Measurements from ENCODE around the gene CCNE1. TPM values are rescaled to one million over a fixed set of nuclear protein-coding genes. Genes with fewer than 3 reads are reported as not detected.

CCNE1 gene
- polyA plus RNA-seq, 3 donors = 1.7 TPM; not detected in 2

- peaks cover 0 to 3% of the 10 kb centered on the region in 2 donors for H3K4me1 ChIP-seq (ENCODE audit: control insufficient read depth in 1 of 2, insufficient read depth in 2 of 2, low read length in 2 of 2)
- H3K9ac ChIP-seq (ENCODE audit: insufficient read depth, low read length, poor library complexity, severe bottlenecking) = no peak overlapping the region
- H3K36me3 ChIP-seq (replicated peaks in 1 of 2; ENCODE audit: control insufficient read depth in 1 of 2, insufficient read depth in 2 of 2, low read length in 2 of 2) = no peaks in the 10 kb centered on the region
- no peak for TF ChIP-seq CTCF (IDR thresholded peaks at IDR 0.05)
- no peak for DNase-seq
- no peak overlapping the region for H3K4me3 ChIP-seq (replicated peaks in 1 of 3; ENCODE audit: low read depth in 2 of 3, low read length in 3 of 3)
- H3K4me1 Mint-ChIP-seq = peaks cover 7% of the 10 kb centered on the region
- no peaks in the 10 kb centered on the region for H3K36me3 Mint-ChIP-seq
- no peak overlapping the region for H3K4me2 ChIP-seq (replicated peaks; ENCODE audit: extremely low read depth, low read length, poor library complexity, severe bottlenecking)
- no peaks in the 10 kb centered on the region for H4K20me1 ChIP-seq (ENCODE audit: insufficient read depth, low read length)
- peaks cover 0 to 2% of the 10 kb centered on the region in 2 donors for H3K27me3 ChIP-seq (ENCODE audit: control insufficient read depth in 2 of 2, insufficient read depth in 2 of 2, low read length in 2 of 2)
- intact Hi-C loops (cut with micrococcal nuclease) = no loop called here
- H3K27ac ChIP-seq (ENCODE audit: low read depth in 1 of 2, low read length in 2 of 2) = no peak overlapping the region
- H3K27me3 Mint-ChIP-seq (ENCODE audit: low read depth in 3 of 3) = peaks cover 5 to 19% (median 5%) of the 10 kb centered on the region in 3 donors
- peaks cover 0 to 4% (median 1%) of the 10 kb centered on the region in 7 donors for H3K9me3 Mint-ChIP-seq
- no CpG with 5 or more reads among the region's 7 CpGs for WGBS (ENCODE audit: insufficient coverage)
- no peak overlapping the region for H3K4me3 Mint-ChIP-seq
- H2AFZ ChIP-seq (ENCODE audit: insufficient read depth, low read depth, low read length, poor library complexity, severe bottlenecking) = no peak overlapping the region
- H3K79me2 ChIP-seq (ENCODE audit: insufficient read depth, low read length) = no peaks in the 10 kb centered on the region
- no peaks in the 10 kb centered on the region for H3K9me3 ChIP-seq (replicated peaks in 1 of 2; ENCODE audit: control insufficient read depth in 1 of 2, insufficient read depth in 1 of 2, low read length in 2 of 2)
- H3K27ac Mint-ChIP-seq = no peak overlapping the region
These were observed 49.8 kb downstream of the CCNE1 start for GRCh38 chr19:29861574-29861973.

- peaks cover 4 to 18% (median 14%) of the 10 kb centered on the region in 3 donors for H3K27me3 Mint-ChIP-seq (ENCODE audit: low read depth in 3 of 3)
- Histone ChIP-seq H3K27me3 (ENCODE audit: control insufficient read depth in 2 of 2, insufficient read depth in 2 of 2, low read length in 2 of 2) (peaks cover 0 to 2% of the 10 kb centered on the region in 2 donors), H3K79me2 (ENCODE audit: insufficient read depth, low read length) (no peaks in the 10 kb centered on the region), H3K4me2 (replicated peaks; ENCODE audit: extremely low read depth, low read length, poor library complexity, severe bottlenecking) (no peak overlapping the region), H3K4me3 (replicated peaks in 1 of 3; ENCODE audit: low read depth in 2 of 3, low read length in 3 of 3) (no peak overlapping the region), H4K20me1 (ENCODE audit: insufficient read depth, low read length) (no peaks in the 10 kb centered on the region), H3K9me3 (replicated peaks in 1 of 2; ENCODE audit: control insufficient read depth in 1 of 2, insufficient read depth in 1 of 2, low read length in 2 of 2) (peaks cover 0 to 9% of the 10 kb centered on the region in 2 donors), H3K27ac (ENCODE audit: low read depth in 1 of 2, low read length in 2 of 2) (no peak overlapping the region), H3K36me3 (replicated peaks in 1 of 2; ENCODE audit: control insufficient read depth in 1 of 2, insufficient read depth in 2 of 2, low read length in 2 of 2) (no peaks in the 10 kb centered on the region), H3K4me1 (ENCODE audit: control insufficient read depth in 1 of 2, insufficient read depth in 2 of 2, low read length in 2 of 2) (peaks cover 0 to 3% of the 10 kb centered on the region in 2 donors), H2AFZ (ENCODE audit: insufficient read depth, low read depth, low read length, poor library complexity, severe bottlenecking) (no peak overlapping the region), H3K9ac (ENCODE audit: insufficient read depth, low read length, poor library complexity, severe bottlenecking) (no peak overlapping the region)
- H3K36me3 Mint-ChIP-seq = no peaks in the 10 kb centered on the region
- peaks cover 13% of the 10 kb centered on the region for H3K4me1 Mint-ChIP-seq
- H3K27ac Mint-ChIP-seq = no peak overlapping the region
- DNase-seq = no peak
- WGBS (ENCODE audit: insufficient coverage) = 82% methylated on average over 4 of the region's 5 CpGs
- intact Hi-C loops (cut with micrococcal nuclease) = no loop called here
- TF ChIP-seq CTCF (IDR thresholded peaks at IDR 0.05) = no peak
- H3K4me3 Mint-ChIP-seq = no peak overlapping the region
- H3K9me3 Mint-ChIP-seq = peaks cover 2 to 12% (median 7%) of the 10 kb centered on the region in 7 donors
These were observed 54.2 kb downstream of the CCNE1 start for GRCh38 chr19:29866011-29866410.
